ENCODE measurements around the gene SERINC4.
A peak's percentile ranks its signal among the peaks of the same experiment; 100 is the strongest.
"Not testable (repeated sequence)": the region's sequence is repeated elsewhere in the genome, so short reads cannot be mapped to it uniquely, and the experiment has no call there.

Gene SERINC4

DNA sequence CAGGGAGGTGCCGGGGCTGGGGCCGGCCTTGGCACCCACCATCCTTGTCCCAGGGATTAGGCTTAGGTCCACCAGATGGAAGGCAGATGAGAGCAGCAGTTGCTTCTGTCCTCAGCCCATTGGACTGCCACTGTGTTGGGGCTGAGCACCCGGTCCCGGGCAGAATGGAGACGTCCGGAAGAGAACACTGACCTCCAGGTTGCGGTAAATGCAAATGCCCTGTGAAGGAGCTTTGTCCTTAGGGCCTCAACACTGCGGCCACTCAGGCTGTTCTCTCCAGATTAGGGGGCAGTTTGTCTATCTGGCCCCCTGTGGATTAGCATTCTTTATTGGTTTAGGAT, at the start of gene SERINC4:
TSS of gene SERINC4 (minus strand) at position 276 of the 341 bp plus-strand sequence. CDS start at position 42, 234 bp downstream.
- TF ChIP-seq, protein P1, sequence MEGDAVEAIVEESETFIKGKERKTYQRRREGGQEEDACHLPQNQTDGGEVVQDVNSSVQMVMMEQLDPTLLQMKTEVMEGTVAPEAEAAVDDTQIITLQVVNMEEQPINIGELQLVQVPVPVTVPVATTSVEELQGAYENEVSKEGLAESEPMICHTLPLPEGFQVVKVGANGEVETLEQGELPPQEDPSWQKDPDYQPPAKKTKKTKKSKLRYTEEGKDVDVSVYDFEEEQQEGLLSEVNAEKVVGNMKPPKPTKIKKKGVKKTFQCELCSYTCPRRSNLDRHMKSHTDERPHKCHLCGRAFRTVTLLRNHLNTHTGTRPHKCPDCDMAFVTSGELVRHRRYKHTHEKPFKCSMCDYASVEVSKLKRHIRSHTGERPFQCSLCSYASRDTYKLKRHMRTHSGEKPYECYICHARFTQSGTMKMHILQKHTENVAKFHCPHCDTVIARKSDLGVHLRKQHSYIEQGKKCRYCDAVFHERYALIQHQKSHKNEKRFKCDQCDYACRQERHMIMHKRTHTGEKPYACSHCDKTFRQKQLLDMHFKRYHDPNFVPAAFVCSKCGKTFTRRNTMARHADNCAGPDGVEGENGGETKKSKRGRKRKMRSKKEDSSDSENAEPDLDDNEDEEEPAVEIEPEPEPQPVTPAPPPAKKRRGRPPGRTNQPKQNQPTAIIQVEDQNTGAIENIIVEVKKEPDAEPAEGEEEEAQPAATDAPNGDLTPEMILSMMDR (IDR thresholded peaks at IDR 0.05; ENCODE audit: low read depth, low read length, missing control alignments) = no peak
- H3K4me3 ChIP-seq (ENCODE audit: low read depth, low read length) = peak within 1 kb of the TSS; percentile 99
- DNase-seq (ENCODE audit: low read depth) = no peak
- in situ Hi-C loops (cut with HindIII; ENCODE audit: low sequenced_read_pairs) = no loop called here

DNA sequence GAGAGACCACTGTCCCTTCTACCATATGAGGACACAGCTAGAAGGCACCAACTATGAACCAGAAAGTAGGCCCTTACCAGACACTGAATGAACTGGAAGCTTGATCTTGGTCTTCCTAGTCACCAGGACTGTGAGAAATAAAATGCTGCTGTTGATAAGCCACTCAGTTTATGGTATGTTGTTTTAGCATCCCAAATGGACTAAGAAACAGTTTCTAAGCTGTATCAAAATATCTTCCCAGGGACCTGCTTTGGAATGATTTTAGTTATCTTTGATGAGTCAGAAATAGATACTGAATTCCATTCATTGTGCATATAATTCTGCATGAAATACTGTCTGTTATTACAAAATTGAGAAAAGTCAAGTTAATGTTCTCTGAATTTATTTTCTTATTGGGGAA, 45.4 kb upstream of the SERINC4 start:
- TF ChIP-seq, protein P1 (IDR thresholded peaks at IDR 0.05; ENCODE audit: low read depth, low read length, missing control alignments) = no peak
- no peak overlapping the region for H3K4me3 ChIP-seq (ENCODE audit: low read depth, low read length)
- DNase-seq (ENCODE audit: low read depth) = no peak
- in situ Hi-C loops (cut with HindIII; ENCODE audit: low sequenced_read_pairs) = no loop called here

DNA sequence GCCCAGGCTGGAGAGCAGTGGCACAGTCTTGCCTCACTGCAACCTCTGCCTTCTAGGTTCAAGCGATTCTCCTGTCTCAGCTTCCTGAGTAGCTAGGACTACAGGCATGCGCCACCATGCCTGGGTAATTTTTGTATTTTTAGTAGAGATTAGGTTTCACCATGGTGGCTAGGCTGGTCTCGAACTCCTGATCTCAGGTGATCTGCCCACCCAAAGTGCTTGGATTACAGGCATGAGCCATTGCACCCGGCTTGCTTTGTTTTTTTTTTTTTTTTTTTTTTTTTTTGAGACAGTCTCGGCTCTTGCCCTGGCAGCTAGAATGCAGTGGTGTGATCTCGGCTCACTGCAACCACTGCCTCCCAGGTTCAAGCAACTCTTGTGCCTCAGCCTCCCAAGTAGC, 32.5 kb upstream of the SERINC4 start:
- in situ Hi-C loops (cut with HindIII; ENCODE audit: low sequenced_read_pairs); DNase-seq (ENCODE audit: low read depth); H3K4me3 ChIP-seq (ENCODE audit: low read depth, low read length): not testable (repeated sequence)

DNA sequence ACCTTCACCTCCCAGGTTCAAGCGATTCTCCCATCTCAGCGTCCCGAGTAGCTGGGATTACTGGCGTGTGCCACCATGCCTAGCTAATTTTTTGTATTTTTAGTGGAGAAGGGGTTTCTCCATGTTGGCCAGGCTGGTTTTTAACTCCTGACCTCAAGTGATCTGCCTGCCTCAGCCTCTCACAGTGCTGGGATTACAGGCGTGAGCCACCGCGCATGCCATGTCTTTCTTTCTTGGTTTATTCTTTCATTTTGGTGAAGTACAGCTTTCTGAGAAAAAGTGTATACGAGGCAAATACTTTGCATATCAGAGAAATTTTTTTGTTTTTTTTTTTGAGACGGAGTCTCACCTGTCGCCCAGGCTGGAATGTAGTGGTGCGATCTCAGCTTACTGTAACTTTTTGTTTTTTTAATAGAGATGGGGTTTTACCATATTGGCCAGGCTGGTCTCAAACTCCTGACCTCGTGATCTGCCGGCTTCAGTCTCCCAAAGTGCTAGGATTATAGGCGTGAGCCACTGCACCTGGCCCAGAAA, 31.6 kb upstream of the SERINC4 start:
- H3K4me3 ChIP-seq (ENCODE audit: low read depth, low read length); in situ Hi-C loops (cut with HindIII; ENCODE audit: low sequenced_read_pairs); DNase-seq (ENCODE audit: low read depth): not testable (repeated sequence)

DNA sequence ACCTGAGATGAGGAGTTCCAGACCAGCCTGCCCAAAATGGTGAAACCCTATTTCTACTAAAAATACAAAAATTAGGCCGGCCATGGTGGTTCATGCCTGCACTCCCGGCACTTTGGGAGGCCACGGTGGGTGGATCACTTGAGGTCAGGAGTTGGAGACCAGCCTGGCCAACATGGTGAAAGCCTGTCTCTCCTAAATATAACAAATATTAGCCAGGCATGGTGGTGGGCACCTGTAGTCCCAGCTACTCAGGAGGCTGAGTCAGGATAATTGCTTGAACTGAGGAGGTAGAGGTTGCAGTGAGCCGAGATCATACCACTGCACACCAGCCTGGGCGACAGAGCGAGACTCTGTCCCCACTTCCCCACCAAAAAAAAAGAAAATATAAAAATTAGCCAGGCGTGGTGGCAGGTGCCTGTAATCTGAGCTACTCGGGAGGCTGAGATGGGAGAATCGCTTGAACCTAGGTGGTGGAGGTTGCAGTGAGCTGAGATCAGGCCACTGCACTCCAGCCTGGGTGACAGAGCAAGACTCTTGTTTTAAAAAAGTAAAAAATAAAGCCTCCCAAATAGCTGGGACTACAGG, 30.8 kb upstream of the SERINC4 start:
- H3K4me3 ChIP-seq (ENCODE audit: low read depth, low read length); DNase-seq (ENCODE audit: low read depth); in situ Hi-C loops (cut with HindIII; ENCODE audit: low sequenced_read_pairs): not testable (repeated sequence)

DNA sequence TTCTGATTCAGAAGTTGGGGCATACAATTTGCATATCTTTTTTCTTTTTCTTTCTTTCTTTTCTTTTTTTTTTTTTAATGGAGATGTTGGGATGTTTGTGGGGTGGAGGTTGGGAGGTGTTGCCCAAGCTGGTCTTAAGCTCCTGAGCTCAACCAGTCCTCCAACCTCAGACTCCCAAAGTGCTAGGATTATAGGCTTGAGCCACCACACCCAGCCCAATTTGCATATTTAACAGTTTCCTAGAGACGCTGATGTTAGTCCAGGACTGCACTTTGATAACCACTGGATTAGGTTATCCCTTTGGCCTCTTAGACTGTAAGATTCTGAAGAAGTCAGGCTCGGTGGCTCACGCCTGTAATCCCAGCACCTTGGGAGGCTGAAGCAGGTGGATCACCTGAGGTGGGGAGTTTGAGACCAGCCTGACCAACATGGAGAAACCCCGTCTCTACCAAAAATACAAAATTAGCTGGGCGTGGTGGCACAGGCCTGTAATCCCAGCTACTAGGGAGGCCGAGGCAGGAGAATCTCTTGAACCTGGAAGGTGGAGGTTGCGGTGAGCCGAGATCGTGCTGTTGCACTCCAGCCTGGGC, 30.0 kb upstream of the SERINC4 start:
- DNase-seq (ENCODE audit: low read depth); in situ Hi-C loops (cut with HindIII; ENCODE audit: low sequenced_read_pairs); H3K4me3 ChIP-seq (ENCODE audit: low read depth, low read length): not testable (repeated sequence)

DNA sequence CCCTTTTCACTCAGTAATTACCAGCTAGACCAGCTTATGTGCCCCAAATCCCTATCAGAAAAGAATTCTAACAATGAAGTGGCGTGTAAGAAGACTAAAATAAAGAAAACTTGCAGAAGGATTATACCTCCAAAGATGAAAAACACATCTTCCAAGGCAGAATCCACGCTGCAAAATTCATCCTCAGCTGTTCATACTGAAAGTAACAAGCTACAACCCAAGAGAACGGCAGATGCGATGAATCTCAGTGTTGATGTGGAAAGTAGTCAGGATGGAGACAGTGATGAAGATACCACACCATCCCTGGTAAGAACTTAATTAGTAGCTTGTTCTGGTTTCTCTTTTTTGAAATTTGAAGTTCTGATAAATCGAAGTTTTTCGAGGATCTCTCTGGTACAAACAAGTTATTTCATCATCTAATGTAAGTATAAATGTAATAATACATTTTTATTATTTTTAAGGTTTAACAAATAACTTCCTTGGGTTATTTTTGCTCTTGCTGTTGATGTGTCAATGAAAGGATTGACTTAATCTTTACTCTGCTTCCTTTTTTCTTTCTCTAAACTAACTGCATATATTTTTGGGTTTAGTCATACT, 28.1 kb upstream of the SERINC4 start:
- no peak for DNase-seq (ENCODE audit: low read depth)
- peak overlapping the region; percentile 7 for H3K4me3 ChIP-seq (ENCODE audit: low read depth, low read length)
- TF ChIP-seq, protein P1 (IDR thresholded peaks at IDR 0.05; ENCODE audit: low read depth, low read length, missing control alignments) = no peak
- in situ Hi-C loops (cut with HindIII; ENCODE audit: low sequenced_read_pairs) = no loop called here

DNA sequence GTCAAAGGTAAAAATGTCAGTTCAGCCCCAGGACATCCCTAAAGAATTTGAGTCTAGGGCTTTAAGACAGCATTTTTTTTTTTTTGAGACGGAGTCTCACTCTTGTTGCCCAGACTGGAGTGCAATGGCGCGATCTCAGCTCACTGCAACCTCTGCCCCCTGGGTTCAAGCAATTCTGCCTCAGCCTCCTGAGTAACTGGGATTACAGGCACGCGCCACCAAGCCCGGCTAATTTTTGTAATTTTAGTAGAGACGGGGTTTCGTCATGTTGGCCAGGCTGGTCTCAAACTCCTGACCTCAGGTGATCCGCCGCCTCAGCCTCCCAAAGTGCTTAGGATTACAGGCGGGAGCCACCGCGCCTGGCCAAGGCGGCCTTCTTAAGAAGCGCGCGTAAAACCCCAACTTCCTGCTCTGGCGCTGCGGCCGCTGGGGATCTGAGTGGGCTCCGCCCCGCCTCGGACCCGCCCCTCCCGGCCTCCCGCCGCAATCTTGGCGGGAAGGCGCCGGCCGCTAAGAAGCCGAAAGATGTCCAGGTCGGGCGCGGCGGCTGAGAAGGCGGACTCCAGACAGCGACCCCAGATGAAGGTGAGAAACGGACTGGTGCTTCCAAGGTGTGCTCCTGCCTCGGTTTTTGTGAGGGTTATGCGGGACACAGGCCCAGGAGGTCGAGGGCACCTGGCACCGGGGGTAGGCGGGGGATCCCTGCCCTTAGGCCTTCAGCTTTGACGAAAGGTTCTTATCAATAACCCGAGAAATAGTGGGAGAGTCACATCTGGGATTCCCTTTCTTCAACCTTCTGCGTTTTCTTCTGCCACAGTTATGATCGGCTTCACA, 26.7 kb upstream of the SERINC4 start, which contains the start of gene WDR76:
TSS of gene WDR76 (plus strand) at position 495 of the 834 bp plus-strand sequence. CDS start at position 526, 31 bp downstream.
- in situ Hi-C loops (cut with HindIII; ENCODE audit: low sequenced_read_pairs) = no loop called here
- peak within 1 kb of the TSS; percentile 48 for H3K4me3 ChIP-seq (ENCODE audit: low read depth, low read length)
- DNase-seq (ENCODE audit: low read depth) = peak; percentile 58
- TF ChIP-seq, protein P1 (IDR thresholded peaks at IDR 0.05; ENCODE audit: low read depth, low read length, missing control alignments) = no peak
